Uterus (tissue), 4 donors: ENCODE results near the gene PROZ. TPM values are rescaled to one million over a fixed set of nuclear protein-coding genes. Genes with fewer than 3 reads are reported as not detected.

Experiments
- DNase-seq, 2 donors: peaks; one replicate each; pipeline ENCODE4 v3.0.0-alpha.2; 2019 to 2020
- H3K27ac ChIP-seq, 2 donors: fragments of 200-600 bp; sonication (generic); 1 replicate in 1 of 2; 2 replicates in 1 of 2; pipeline ENCODE4 v1.5.1; 2016 to 2018
- H3K27me3 ChIP-seq, 2 donors: fragments of 200-600 bp; sonication (generic); one replicate each; pipeline ENCODE4 v1.5.1; 2018 to 2019; ENCODE audit warnings: control low read depth in 1 of 2
- H3K36me3 ChIP-seq, 2 donors: fragments of 200-600 bp; sonication (generic); one replicate each; pipeline ENCODE4 v1.5.1; 2019; ENCODE audit warnings: control low read depth in 1 of 2
- H3K4me1 ChIP-seq, 2 donors: fragments of 200-600 bp; sonication (generic); one replicate each; pipeline ENCODE4 v1.5.1; 2018 to 2019; ENCODE audit warnings: control low read depth in 1 of 2
- H3K4me3 ChIP-seq, 2 donors: fragments of 200-600 bp; sonication (generic); 1 replicate in 1 of 2; 2 replicates in 1 of 2; pipeline ENCODE4 v1.5.1; 2018 to 2019; ENCODE audit warnings: mild to moderate bottlenecking in 1 of 2
- H3K9me3 ChIP-seq, 2 donors: fragments of 200-600 bp; sonication (generic); one replicate each; pipeline ENCODE4 v1.5.1; 2019; ENCODE audit warnings: control low read depth in 1 of 2
- POLR2A ChIP-seq, 2 donors: fragments of 450-650 bp; IDR thresholded peaks; one replicate each; pipeline ENCODE4 v1.6.1; 2016; ENCODE audit warnings: antibody characterized with exemption in 2 of 2, mild to moderate bottlenecking in 1 of 2, moderate library complexity in 1 of 2
- intact Hi-C: fragments of 100-400 bp; cut with DNase I; formaldehyde crosslinking; loops from one replicate; pipeline ENCODE4 v1.15.1; 2023; ENCODE audit warnings: low total_unique reads
- total RNA-seq, 4 donors: library from RNA; depleted of rRNA in 3 of 4; stranded (reverse); fragments of >200 nt in 3 of 4; gene quantifications; one replicate each; pipeline versions ENCODE4 v1.1.0 to v1.2.4, GENCODE V29; 2014 to 2023
- TF ChIP-seq, protein P1 (sequence below), 4 experiments: fragments of 200-600 bp in 2 of 4; fragments of 450-650 bp in 2 of 4; sonication (generic) in 2 of 4; IDR thresholded peaks; one replicate each; pipeline ENCODE4 v1.5.1; 2016 to 2019; ENCODE audit warnings: antibody characterized with exemption in 4 of 4, mild to moderate bottlenecking in 2 of 4, moderate library complexity in 1 of 4
- donor health status: DM: yes; HTN: yes; CAD: no.

PROZ gene
- total RNA-seq, 4 donors from 2014 or later = not detected

- H3K27ac ChIP-seq = no peak overlapping the region
- H3K9me3 ChIP-seq = no peaks in the 10 kb centered on the region
- TF ChIP-seq POLR2A (IDR thresholded peaks at IDR 0.05) = no peak
- TF ChIP-seq, protein P1, sequence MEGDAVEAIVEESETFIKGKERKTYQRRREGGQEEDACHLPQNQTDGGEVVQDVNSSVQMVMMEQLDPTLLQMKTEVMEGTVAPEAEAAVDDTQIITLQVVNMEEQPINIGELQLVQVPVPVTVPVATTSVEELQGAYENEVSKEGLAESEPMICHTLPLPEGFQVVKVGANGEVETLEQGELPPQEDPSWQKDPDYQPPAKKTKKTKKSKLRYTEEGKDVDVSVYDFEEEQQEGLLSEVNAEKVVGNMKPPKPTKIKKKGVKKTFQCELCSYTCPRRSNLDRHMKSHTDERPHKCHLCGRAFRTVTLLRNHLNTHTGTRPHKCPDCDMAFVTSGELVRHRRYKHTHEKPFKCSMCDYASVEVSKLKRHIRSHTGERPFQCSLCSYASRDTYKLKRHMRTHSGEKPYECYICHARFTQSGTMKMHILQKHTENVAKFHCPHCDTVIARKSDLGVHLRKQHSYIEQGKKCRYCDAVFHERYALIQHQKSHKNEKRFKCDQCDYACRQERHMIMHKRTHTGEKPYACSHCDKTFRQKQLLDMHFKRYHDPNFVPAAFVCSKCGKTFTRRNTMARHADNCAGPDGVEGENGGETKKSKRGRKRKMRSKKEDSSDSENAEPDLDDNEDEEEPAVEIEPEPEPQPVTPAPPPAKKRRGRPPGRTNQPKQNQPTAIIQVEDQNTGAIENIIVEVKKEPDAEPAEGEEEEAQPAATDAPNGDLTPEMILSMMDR (IDR thresholded peaks at IDR 0.05) = no peak
- DNase-seq = no peak
- intact Hi-C loops = no loop called here
- no peak overlapping the region for H3K4me3 ChIP-seq
- no peaks in the 10 kb centered on the region for H3K4me1 ChIP-seq
- H3K36me3 ChIP-seq = no peaks in the 10 kb centered on the region
- H3K27me3 ChIP-seq = no peaks in the 10 kb centered on the region
Observed at GRCh38 chr13:113187883-113188665, 29.6 kb downstream of the PROZ start.

DNA sequence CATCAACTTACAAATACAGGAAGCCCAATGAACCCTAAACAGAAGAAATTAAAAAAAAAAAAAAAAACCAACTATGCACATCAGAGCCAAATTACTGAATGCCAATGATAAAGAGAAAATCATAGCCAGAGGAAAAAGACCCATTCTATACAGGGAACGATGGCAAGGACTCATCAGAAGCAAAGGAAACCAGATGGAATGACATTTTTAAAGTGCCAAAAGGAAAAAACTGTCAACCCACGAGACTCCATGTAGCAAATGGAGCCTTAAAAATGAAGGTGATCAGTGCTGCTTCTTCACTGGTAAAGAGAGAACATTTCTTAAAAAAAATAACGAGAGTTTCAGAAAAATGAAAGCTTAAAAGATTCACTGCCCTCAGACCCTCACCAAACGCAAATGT lies 31.7 kb downstream of the PROZ start:
- Histone ChIP-seq H3K36me3 (no peaks in the 10 kb centered on the region), H3K27ac (no peak overlapping the region), H3K4me3 (no peak overlapping the region), H3K27me3 (no peaks in the 10 kb centered on the region), H3K9me3 (no peaks in the 10 kb centered on the region), H3K4me1 (no peaks in the 10 kb centered on the region)
- no peak for DNase-seq
- intact Hi-C loops = no loop called here
- TF ChIP-seq, protein P1 (IDR thresholded peaks at IDR 0.05) = no peak
- no peak for TF ChIP-seq POLR2A (IDR thresholded peaks at IDR 0.05)

GRCh38 chr13:113192279-113192678 lies 33.8 kb downstream of the PROZ start:
- no peaks in the 10 kb centered on the region for H3K27me3 ChIP-seq
- no peak overlapping the region for H3K27ac ChIP-seq
- H3K9me3 ChIP-seq = no peaks in the 10 kb centered on the region
- intact Hi-C loops = no loop called here
- no peak overlapping the region for H3K4me3 ChIP-seq
- no peaks in the 10 kb centered on the region for H3K4me1 ChIP-seq
- H3K36me3 ChIP-seq = no peaks in the 10 kb centered on the region
- TF ChIP-seq, protein P1 (IDR thresholded peaks at IDR 0.05) = no peak
- no peak for TF ChIP-seq POLR2A (IDR thresholded peaks at IDR 0.05)
- no peak for DNase-seq

- Histone ChIP-seq H3K36me3 (no peaks in the 10 kb centered on the region), H3K4me1 (no peaks in the 10 kb centered on the region), H3K27ac (no peak overlapping the region), H3K9me3 (no peaks in the 10 kb centered on the region), H3K4me3 (no peak overlapping the region), H3K27me3 (no peaks in the 10 kb centered on the region)
- TF ChIP-seq, protein P1 (IDR thresholded peaks at IDR 0.05) = no peak
- no peak for TF ChIP-seq POLR2A (IDR thresholded peaks at IDR 0.05)
- intact Hi-C loops = no loop called here
- no peak for DNase-seq
Observed at GRCh38 chr13:113192902-113193301, 34.5 kb downstream of the PROZ start.

DNA sequence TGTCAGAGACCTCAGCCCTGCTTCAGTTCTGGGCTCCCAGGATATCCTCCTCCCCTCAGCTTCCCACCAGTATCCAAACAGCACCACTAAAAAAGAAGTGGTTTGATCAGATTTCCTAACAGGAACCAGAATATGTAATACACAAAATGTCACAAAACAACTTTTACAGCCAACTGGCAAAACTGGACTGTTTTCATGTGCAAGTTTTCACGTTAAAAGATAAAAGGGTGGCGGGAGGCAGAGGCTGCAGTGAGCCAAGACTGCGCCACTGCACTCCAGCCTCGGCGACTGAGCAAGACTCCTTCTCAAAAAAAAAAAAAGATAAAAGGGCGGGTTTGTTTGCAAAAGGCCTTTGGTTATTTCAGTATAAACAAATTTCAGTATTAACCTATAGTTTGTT lies 36.9 kb downstream of the PROZ start:
- intact Hi-C loops = no loop called here
- no peaks in the 10 kb centered on the region for H3K9me3 ChIP-seq
- no peak overlapping the region for H3K27ac ChIP-seq
- H3K27me3 ChIP-seq = no peaks in the 10 kb centered on the region
- no peaks in the 10 kb centered on the region for H3K4me1 ChIP-seq
- no peak overlapping the region for H3K4me3 ChIP-seq
- DNase-seq = no peak
- TF ChIP-seq, protein P1 (IDR thresholded peaks at IDR 0.05) = no peak
- TF ChIP-seq POLR2A (IDR thresholded peaks at IDR 0.05) = no peak
- no peaks in the 10 kb centered on the region for H3K36me3 ChIP-seq
